ENCODE measurements around the gene PPP1R12C.
A peak's percentile ranks its signal among the peaks of the same experiment; 100 is the strongest.

Gene PPP1R12C

DNA sequence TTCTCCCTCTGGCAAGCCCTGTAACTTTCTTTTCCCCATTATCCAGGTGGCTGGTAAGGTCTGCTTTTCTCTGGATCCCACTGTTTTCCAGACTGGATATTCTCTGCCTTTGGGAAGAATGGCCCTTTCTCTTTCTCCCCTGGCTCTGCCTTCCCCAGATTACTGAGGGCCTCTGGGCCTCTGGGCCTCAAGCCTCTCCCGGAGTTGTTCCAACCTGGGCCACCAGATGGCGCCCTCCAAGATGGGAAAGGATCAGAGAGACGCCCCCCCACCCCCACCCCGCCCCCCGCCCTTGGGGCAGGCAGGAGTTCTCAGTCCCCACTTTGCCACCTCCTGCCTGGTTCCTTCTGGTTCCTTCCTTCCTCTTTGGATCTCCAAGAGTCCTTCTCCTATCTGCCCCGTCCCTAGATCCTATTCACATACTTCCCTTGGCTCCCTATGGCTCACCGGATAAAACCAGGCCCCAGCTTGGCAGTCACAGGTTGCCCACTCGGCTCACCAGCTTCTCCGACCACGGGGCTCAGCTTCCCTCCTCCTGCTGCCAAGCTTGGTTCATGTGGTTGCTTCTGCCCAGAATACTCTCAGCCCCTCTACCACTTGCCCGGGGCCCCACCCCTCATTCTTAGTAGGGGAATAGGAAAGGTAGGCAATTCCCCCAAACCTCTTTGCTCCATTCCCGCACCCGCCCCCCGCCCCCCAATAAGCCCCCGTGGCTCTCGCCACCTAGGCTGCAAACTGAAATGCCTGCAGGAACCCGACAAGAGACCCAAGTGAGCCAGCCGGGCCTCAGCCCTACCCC lies 28.7 kb downstream of the PPP1R12C start:
- peak; percentile 83 for DNase-seq

DNA sequence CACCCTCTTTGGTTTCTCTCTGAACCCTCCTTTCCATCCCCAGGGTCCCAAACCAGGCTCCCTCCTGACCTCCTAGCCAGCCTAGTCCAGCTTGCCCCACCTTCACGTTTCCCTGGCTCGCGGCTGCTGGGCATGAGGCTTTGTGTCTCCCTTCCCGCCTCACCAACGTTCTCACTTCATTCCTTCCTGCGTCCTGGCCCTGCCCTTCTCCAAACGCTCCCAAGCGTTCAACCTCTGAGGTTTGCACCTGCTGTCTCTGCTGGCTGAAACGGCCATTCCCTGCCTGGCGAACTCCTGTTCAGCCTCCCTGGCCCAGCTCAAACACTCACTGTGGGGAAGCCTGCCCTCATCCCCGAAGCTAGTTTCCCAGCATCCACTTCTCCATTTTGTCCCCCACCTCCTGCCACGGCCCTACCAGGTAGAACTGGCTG lies 29.4 kb downstream of the PPP1R12C start:
- no peak for DNase-seq

- peak; percentile 40 for DNase-seq
These were observed 29.9 kb downstream of the PPP1R12C start for GRCh38 chr19:55087542-55087901.

- peak; percentile 81 for DNase-seq
These were observed 30.5 kb downstream of the PPP1R12C start for GRCh38 chr19:55086730-55087541.

- no peak for DNase-seq
These were observed 31.3 kb downstream of the PPP1R12C start for GRCh38 chr19:55085923-55086715.

- DNase-seq = no peak
These were observed 33.0 kb downstream of the PPP1R12C start for GRCh38 chr19:55084416-55084815.

DNA sequence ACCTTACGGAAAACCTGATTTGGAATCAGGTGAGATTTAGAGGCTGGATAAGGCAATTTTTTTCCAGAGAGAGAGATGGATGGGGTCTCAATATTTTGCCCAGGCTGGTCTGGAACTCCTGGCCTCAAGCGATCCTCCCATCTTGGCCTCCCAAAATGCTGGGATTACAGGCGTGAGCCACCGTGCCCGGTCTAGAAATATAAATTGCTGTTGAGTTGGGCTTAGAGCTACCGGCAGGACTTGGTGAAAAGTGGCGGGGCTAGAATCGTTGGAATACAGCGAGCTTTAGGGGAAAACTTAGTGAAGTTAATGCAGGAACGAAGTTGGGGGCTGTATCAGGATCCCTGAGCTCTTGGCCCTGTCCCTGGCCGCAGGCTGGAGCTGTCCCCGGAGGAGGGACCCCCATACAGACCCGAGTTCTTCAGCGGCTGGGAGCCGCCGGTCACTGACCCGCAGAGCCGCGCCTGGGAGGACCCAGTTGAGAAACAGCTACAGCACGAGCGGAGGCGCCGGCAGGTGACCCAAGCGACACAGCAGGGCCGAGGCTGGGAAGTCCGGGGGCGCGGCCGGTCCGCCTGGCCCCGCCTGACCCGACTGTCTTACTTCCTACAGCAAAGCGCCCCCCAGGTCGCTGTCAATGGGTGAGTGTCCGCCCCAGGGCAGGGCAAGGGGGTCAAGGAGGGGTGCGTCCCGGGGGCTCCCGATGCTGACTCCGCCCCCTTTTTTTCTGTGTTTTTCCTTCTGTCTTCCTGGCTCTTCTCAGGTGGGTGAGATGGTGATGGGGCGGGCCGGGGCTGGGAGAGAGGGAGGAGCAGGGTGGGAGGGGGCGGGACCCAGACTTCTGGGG lies 34.2 kb downstream of the PPP1R12C start:
- no peak for DNase-seq

DNA sequence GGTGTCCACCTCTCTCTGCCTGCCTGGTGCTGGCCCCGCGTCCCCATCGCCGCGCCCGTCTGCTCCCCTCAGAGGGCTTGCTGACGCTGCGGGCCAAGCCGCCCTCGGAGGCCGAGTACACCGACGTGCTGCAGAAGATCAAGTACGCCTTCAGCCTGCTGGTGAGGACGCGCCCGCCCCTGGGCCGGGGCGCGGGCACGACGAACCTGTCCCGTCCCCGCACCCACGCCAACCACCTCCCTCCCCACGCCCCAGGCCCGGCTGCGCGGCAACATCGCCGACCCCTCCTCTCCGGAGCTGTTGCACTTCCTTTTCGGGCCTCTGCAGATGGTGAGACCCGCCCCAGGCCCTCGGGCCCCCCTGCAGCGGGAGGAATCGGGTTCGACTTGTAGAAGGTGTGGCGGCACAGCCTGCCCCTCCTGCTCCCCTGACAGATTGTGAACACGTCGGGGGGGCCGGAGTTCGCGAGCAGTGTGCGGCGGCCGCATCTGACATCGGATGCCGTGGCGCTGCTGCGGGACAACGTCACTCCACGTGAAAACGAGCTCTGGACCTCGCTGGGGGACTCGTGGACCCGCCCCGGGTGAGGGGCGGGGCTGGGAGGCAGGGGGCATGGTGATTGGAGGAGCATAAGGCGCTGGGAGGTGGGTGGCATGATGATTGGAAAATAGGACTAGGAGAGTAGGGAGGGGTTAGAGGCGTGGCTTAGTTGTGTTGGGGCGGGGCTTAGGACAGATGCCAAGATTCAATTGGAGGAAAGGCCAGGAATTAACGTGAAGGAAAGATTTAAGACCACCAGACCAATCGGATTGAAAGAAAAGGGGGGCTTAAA lies 35.2 kb downstream of the PPP1R12C start:
- peak; percentile 54 for DNase-seq

DNA sequence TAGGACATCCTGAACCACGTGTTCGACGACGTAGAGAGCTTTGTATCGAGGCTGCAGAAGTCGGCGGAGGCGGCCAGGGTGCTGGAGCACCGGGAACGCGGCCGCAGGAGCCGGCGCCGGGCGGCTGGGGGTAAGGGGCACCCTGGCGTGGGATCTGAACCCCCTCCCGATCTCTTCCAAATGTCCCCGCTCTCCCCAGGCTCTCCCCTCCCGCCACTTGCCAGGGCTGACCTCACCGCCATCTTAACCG lies 35.7 kb downstream of the PPP1R12C start:
- no peak for DNase-seq

DNA sequence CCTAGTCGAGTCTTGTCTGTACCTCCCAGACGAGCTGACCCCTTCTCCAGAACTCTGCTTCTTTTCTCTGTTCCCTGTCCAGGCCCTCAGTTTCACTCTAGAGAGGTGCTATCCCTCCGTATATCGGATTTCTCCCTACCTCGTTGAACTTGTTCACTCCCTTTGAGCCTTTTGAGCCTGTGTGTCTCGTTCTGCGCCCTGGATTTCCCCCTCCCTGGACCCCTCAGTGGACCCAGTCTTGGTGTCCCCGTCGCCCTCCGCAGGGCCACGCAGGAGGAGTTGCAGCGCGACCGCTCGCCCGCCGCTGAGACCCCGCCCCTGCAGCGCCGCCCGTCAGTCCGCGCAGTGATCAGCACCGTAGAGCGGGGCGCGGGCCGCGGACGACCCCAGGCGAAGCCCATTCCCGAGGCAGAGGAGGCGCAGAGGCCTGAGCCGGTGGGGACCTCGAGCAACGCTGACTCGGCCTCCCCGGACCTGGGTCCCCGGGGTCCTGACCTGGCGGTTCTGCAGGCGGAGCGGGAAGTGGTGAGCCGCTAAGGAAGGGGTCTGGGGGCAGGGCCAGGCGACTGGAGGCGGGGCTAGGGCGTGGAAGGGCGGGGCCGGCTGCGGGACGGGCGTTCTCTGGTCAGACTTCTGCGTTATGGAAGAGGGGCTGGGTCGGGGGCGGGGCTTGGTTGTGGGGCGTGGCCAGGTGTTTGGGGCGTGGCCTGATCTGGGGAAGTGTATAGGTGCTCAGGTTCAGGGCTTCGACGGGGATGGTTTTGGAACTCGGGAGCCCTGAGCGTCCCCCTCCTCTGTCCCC lies 36.3 kb downstream of the PPP1R12C start:
- peak; percentile 81 for DNase-seq

- DNase-seq = peak; percentile 82
These were observed 37.1 kb downstream of the PPP1R12C start for GRCh38 chr19:55080121-55080967.

DNA sequence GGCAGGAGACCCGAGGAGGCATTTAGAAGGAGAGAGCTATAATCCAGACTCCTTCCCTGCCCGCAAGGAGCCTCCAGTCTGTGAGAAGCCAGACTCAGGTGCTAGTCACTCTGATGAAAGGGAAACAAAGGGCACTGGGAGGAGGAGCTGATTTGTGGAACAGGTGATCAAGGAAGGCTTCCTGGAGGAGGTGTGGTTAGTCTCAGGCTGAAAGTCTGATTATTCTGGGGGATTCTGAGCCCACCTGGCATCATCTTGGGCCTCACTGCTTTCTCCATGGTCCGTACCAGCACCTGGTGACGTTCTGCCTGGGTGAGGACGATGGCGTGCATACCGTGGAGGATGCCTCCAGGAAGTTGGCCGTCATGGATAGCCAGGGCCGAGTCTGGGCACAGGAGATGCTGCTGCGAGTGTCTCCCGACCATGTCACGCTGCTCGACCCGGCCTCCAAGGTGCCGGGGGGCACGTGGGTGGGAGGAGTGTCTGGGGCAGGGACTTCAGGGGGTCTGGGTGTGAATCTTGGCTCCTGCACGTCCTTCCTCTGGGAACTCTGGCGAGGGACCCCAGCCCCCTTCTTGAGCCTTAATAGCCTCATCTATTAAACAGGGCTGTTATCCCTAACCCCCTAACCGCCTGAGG lies 37.9 kb downstream of the PPP1R12C start:
- no peak for DNase-seq

DNA sequence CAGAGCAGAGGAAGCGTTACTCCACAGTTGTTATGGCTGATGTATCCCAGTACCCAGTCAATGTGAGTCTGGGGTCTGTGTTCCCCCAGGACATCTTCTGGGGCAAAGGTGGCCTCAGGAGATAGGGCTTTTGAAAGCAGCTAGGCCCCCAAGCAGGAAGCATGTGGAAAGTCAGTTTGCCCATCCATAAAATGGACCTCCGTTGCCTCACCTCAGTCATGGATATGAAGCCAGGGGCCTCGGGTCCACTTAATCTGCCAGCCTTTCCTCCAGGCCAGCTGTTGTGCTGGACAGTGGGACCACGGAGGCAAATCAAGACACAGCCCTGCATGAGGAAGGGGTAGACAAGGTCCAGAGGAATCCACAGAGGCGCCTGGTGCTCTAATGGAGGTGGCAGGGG lies 38.4 kb downstream of the PPP1R12C start:
- DNase-seq = no peak

DNA sequence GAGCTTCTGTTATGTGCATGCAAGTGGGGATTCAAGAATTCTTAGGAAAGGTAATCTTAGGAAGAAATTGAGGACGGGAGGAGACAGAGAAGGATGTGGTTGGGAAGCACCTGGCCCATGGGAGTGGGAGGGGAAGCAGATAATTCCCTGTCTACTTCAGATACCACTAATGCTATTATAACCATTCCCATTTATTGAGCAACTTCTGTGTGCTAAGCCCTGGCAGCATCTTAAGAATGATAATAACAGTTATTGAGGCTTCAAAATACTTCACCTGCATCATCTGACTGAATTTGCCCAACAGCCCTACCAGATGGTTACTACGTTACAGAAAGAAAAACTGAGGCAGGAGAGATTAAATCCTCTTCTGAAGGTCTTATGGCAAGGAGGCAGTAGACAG lies 40.3 kb downstream of the PPP1R12C start:
- DNase-seq = no peak

GRCh38 chr19:55076321-55076720 lies 41.1 kb downstream of the PPP1R12C start:
- no peak for DNase-seq

DNA sequence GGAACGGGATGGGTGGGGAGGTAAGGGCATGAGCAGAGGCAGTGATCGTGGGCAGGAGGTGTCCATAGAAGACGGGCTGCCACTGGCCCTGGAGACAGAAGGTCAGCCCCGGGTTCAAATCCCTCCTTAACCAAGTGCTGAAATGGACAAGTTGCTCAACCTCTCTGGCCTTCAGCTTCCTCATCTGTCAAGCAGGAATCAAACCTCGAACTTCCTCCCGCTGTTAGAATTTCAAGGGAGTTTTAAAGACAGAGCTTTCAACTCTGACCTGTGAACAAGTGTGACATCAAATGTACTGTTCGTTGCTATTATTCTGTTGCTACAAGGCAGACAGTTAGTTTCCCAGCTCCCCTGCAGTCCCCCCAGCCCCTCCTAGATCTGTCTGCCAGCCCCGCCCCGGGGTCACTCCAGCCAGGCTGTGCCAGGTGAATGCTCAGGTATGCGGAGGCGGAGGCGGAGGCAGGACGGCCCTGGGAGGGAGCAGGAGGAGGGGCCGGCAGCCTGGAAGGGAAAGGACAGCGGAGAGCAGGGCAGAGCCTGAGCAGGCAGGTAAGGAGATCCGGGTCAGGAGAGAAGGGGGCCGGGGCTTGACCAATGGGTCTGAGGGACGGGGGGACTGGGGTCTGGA lies 42.0 kb downstream of the PPP1R12C start, which contains the start of gene EPS8L1:
TSS of gene EPS8L1 (plus strand) at position 499 of the 628 bp plus-strand sequence. CDS start 576 bp downstream, outside the sequence.
- peak; percentile 31 for DNase-seq

DNA sequence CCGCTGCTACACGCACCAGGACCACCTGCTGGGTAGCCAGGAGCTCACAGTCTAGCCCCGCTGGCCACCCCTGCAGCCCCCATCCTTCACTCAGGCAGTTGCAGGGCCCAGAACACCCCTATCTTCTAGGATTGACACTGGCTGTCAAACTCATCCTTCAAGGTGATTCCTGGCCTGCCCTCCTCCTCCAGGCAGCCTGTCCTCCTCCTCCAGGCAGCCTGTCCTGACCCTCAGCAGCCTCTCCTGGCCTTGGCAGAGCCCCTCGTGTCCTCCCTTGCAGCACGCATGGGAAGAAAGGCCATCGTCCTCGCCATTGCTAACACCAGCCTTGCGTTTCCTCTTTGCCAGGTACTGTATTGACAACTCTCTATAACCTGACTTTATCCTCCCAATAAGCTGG lies 45.5 kb downstream of the PPP1R12C start:
- DNase-seq = no peak

GRCh38 chr19:55071129-55071502 lies 46.3 kb downstream of the PPP1R12C start:
- peak; percentile 32 for DNase-seq

All from suppressor macrophage treated with lipopolysaccharide for 4 hours (primary cell).